GM12864 (cell line): ENCODE measurements around the gene MICAL3.

Source experiments
- DNase-seq: peaks from one replicate; pipeline ENCODE4 v3.0.0-alpha.2; 2011; ENCODE audit warnings: low read depth
- H3K4me3 ChIP-seq: 2 replicates; pipeline ENCODE4 v1.5.1; 2011; ENCODE audit warnings: mild to moderate bottlenecking, low read depth, low read length, control low read depth
- TF ChIP-seq, protein P1 (sequence below): IDR thresholded peaks from 2 replicates; pipeline ENCODE4 v1.5.1; 2011; ENCODE audit warnings: low read depth, mild to moderate bottlenecking, moderate library complexity, low read length, control low read depth, inconsistent platforms; ENCODE audit errors: missing control alignments

MICAL3 gene

DNA sequence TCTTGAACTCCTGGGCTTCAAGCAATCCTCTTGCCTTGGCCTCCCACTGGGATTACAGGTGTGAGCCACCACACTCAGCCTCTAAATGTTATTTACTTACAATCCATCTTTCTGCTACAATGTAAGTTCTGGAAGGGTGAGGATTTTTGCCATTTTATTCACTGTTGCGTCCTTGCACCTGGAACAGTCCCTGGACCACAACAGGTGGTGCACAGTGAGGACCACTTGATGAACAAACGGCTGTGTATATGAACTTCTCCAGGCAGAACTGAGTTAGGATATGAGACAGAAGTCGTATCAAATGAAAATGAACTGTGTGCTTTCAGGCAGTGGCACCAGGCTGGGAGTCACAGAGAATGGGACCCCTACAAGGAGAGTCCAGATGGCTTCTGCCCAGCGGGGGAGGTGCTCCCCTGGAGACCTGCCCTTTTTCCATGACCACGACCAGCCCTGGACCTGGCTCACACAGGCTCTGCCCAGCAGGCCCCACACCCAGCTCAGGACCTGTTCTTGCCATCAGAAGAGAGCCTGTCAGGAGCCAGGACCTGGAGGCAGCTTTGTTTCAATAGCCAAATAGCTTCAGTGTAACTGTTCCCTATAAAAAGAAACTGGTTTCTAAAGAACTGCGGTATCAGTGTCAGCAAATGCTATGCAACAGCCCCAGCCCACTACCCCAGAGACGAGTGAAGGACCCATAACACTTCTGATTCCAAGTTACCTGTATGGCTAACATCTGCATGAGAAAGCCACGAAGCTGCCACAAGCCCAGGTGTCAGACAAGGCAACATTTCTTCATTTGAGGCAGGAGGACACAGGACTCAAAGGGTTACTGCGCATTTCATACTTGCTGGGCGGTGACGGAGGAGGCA, 104.9 kb downstream of the MICAL3 start:
- no peak for DNase-seq
- TF ChIP-seq, protein P1, sequence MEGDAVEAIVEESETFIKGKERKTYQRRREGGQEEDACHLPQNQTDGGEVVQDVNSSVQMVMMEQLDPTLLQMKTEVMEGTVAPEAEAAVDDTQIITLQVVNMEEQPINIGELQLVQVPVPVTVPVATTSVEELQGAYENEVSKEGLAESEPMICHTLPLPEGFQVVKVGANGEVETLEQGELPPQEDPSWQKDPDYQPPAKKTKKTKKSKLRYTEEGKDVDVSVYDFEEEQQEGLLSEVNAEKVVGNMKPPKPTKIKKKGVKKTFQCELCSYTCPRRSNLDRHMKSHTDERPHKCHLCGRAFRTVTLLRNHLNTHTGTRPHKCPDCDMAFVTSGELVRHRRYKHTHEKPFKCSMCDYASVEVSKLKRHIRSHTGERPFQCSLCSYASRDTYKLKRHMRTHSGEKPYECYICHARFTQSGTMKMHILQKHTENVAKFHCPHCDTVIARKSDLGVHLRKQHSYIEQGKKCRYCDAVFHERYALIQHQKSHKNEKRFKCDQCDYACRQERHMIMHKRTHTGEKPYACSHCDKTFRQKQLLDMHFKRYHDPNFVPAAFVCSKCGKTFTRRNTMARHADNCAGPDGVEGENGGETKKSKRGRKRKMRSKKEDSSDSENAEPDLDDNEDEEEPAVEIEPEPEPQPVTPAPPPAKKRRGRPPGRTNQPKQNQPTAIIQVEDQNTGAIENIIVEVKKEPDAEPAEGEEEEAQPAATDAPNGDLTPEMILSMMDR, result no peak
- no peak overlapping the region for H3K4me3 ChIP-seq

DNA sequence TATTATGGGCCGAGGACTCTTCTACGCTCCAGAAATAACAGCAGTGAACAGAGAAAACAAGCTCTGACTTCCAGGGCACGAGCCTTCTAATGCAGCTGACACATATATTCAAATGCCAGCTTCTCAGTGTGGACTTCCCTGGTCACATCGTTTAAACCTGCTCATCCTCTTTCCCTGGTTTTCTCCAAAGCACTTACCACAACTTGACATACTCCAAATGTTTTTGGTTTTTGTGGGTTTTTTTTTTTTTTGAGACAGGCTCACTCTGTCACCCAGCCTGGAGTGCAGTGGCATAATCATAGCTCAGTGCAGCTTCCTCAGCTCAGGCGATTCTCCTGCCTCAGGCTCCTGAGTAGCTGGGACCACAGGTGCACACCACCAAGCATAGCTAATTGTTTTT, 105.5 kb downstream of the MICAL3 start:
- H3K4me3 ChIP-seq, result no peak overlapping the region
- TF ChIP-seq, protein P1, result no peak
- no peak for DNase-seq

DNA sequence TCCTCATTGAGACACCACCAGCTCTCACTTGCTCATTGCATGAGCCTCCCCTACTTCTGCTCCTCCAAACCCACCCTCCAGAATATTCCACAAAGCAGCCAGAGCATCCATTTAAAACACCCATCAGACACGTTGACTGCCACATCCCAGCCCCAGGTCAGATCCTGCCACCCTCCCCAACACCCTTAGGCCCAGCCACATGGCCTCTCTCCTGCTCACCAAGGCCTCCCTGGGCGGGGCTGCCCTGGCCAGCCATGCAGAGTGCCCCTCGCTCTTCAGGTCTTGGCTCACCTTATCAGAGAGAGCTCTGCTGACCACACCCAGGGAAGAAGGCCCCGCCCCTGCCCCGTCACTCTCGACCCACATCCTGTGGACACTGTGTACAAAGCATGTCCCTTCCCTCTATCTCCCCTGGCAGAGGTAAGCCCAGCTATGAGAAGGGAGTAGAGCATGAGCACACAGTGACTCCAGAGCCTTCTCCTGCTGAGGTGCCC, 106.8 kb downstream of the MICAL3 start:
- TF ChIP-seq, protein P1, result no peak
- H3K4me3 ChIP-seq, result no peak overlapping the region
- DNase-seq, result no peak

DNA sequence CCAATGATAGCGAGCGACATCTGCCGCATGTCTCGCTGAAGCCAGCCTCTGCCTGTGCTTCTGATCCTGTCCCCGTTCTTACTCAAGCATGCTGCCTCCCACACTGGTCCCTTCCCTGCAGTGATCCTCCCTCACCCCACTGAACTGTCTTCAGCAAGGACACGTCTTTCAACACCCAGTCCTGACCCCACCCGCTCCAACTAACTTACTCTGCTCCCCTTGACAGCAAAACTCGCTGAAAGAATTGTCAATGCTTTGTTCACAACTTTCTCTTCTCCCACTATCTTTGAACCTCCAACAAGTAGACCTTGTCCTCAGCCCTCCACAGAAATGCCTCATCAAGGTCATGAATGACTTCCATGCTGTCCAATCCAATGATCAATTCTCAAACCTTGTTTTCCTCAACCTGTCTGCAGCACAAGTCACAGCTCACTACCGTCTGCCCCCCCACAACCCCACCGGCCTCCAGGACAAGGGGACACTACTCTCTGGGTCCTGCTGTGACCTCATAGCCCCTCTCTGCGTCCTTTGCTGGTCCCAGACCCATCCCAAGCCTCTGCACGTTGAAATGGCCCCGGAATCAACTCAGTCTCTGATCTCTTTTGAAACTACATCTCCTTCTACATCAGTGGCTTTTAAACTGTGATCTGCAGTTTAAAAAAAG, 108.0 kb downstream of the MICAL3 start:
- no peak overlapping the region for H3K4me3 ChIP-seq
- no peak for DNase-seq
- TF ChIP-seq, protein P1, result no peak

DNA sequence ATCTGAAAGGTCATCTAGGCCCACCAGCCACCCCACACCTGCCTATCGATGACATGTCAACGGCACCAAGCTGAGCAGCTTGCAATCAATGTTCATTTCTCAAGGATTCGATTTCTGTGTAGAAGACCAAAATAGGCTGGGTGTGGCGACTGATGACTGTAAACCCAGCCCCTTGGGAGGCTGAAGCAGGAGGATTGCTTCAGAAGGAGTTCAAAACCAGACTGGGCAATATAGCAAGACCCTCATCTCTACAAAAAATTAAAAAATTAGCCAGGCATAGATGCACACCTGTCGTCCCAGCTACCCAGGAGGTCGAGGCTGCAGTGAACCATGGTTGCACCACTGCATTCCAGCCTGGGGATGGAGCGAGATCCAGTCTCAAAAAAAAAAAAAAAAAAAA, 108.7 kb downstream of the MICAL3 start:
- H3K4me3 ChIP-seq, result no peak overlapping the region
- TF ChIP-seq, protein P1, result no peak
- DNase-seq, result no peak

DNA sequence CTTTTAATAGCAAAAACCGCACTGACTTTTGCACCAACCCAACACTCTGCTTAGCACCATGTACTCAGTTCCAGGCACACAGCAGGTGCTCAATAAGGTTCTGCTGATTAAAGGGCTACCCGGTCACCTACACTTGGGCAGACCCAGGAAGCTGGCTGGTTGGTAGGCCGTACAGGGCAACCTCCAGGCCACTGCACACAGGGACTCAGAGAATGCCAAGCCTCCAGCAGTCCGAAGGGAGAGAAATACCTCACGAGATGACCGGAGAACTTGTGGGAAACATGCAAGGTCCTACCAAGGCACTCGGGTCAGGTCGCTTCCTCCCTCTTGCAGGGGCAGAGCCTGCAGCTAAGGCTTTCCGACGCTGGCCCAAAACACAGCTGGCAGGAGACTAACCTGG, 109.2 kb downstream of the MICAL3 start:
- TF ChIP-seq, protein P1, result no peak

More for the DNA sequence above, 109.2 kb downstream of the MICAL3 start:
- no peak for DNase-seq
- H3K4me3 ChIP-seq, result no peak overlapping the region
